ENCODE measurements around the gene AHR.

Gene AHR

DNA sequence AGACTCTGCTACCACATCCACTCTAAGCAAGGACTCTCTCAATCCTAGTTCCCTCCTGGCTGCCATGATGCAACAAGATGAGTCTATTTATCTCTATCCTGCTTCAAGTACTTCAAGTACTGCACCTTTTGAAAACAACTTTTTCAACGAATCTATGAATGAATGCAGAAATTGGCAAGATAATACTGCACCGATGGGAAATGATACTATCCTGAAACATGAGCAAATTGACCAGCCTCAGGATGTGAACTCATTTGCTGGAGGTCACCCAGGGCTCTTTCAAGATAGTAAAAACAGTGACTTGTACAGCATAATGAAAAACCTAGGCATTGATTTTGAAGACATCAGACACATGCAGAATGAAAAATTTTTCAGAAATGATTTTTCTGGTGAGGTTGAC is 40.7 kb downstream of the AHR start:
- Histone ChIP-seq H3K36me3 (ENCODE audit: control insufficient read depth, low read length) (peaks cover 46% of the 10 kb centered on the region), H3K9me2 (replicated peaks; ENCODE audit: control insufficient read depth, low read length) (no peaks in the 10 kb centered on the region), H3K27ac (ENCODE audit: low read depth, low read length) (no peak overlapping the region), H3K4me3 (ENCODE audit: low read length) (no peak overlapping the region), H3K4me1 (ENCODE audit: control insufficient read depth, low read length) (no peaks in the 10 kb centered on the region), H3K9me3 (ENCODE audit: control insufficient read depth, insufficient read depth, low read length) (no peaks in the 10 kb centered on the region), H3K4me2 (ENCODE audit: low read length) (no peak overlapping the region), H4K20me1 (ENCODE audit: control insufficient read depth, insufficient read depth, low read depth, low read length) (no peaks in the 10 kb centered on the region), H3K27me3 (ENCODE audit: control insufficient read depth, low read length) (no peaks in the 10 kb centered on the region), H3F3A (ENCODE audit: control insufficient read depth, insufficient read depth) (no peaks in the 10 kb centered on the region; the same call in 1 of the 2 replicates), H3K79me2 (ENCODE audit: control insufficient read depth, low read length) (no peaks in the 10 kb centered on the region)
- TF ChIP-seq, protein P1, sequence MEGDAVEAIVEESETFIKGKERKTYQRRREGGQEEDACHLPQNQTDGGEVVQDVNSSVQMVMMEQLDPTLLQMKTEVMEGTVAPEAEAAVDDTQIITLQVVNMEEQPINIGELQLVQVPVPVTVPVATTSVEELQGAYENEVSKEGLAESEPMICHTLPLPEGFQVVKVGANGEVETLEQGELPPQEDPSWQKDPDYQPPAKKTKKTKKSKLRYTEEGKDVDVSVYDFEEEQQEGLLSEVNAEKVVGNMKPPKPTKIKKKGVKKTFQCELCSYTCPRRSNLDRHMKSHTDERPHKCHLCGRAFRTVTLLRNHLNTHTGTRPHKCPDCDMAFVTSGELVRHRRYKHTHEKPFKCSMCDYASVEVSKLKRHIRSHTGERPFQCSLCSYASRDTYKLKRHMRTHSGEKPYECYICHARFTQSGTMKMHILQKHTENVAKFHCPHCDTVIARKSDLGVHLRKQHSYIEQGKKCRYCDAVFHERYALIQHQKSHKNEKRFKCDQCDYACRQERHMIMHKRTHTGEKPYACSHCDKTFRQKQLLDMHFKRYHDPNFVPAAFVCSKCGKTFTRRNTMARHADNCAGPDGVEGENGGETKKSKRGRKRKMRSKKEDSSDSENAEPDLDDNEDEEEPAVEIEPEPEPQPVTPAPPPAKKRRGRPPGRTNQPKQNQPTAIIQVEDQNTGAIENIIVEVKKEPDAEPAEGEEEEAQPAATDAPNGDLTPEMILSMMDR (IDR thresholded peaks at IDR 0.05; ENCODE audit: low read depth, low read length, poor library complexity, severe bottlenecking) = no peak
- no peak for TF ChIP-seq EZH2phosphoT487 (IDR thresholded peaks at IDR 0.05; ENCODE audit: borderline replicate concordance, low read length)

DNA sequence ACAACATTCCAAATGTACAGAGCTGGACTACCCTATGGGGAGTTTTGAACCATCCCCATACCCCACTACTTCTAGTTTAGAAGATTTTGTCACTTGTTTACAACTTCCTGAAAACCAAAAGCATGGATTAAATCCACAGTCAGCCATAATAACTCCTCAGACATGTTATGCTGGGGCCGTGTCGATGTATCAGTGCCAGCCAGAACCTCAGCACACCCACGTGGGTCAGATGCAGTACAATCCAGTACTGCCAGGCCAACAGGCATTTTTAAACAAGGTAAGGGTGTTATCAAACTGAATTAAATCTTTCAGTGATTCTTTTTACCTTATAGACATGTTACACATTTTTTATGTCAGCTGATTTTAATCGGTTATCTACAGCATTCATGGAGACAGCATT is 41.5 kb downstream of the AHR start:
- Histone ChIP-seq H3F3A (ENCODE audit: control insufficient read depth, insufficient read depth) (no peaks in the 10 kb centered on the region; the same call in 1 of the 2 replicates), H3K9me3 (ENCODE audit: control insufficient read depth, insufficient read depth, low read length) (no peaks in the 10 kb centered on the region), H4K20me1 (ENCODE audit: control insufficient read depth, insufficient read depth, low read depth, low read length) (no peaks in the 10 kb centered on the region), H3K27ac (ENCODE audit: low read depth, low read length) (no peak overlapping the region), H3K79me2 (ENCODE audit: control insufficient read depth, low read length) (no peaks in the 10 kb centered on the region), H3K27me3 (ENCODE audit: control insufficient read depth, low read length) (no peaks in the 10 kb centered on the region), H3K4me1 (ENCODE audit: control insufficient read depth, low read length) (no peaks in the 10 kb centered on the region), H3K4me2 (ENCODE audit: low read length) (no peak overlapping the region), H3K4me3 (ENCODE audit: low read length) (no peak overlapping the region), H3K9me2 (replicated peaks; ENCODE audit: control insufficient read depth, low read length) (no peaks in the 10 kb centered on the region), H3K36me3 (ENCODE audit: control insufficient read depth, low read length) (peaks cover 38% of the 10 kb centered on the region)
- TF ChIP-seq, protein P1 (IDR thresholded peaks at IDR 0.05; ENCODE audit: low read depth, low read length, poor library complexity, severe bottlenecking) = no peak
- TF ChIP-seq EZH2phosphoT487 (IDR thresholded peaks at IDR 0.05; ENCODE audit: borderline replicate concordance, low read length) = no peak

DNA sequence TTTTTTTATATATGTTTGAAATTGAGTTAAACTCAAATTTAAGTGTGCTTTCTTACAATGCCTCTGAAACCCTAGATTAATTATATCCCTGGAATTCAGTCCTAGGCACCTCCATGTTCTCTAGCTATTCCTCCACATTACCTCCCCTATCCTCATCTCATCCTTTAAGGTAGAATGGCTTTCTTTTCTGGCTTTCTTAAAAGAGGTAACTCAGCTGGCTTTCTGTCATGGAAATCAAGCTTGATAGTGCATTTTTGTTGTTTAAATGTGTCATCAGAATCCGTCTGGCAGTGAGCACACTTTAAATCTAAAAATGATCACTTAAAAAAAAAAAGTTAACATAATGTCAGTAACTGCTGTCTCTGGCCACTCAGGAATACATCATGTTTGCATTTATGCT is 42.2 kb downstream of the AHR start:
- no peaks in the 10 kb centered on the region for H3K4me1 ChIP-seq (ENCODE audit: control insufficient read depth, low read length)
- TF ChIP-seq, protein P1 (IDR thresholded peaks at IDR 0.05; ENCODE audit: low read depth, low read length, poor library complexity, severe bottlenecking) = no peak
- TF ChIP-seq EZH2phosphoT487 (IDR thresholded peaks at IDR 0.05; ENCODE audit: borderline replicate concordance, low read length) = no peak
- H3K4me2 ChIP-seq (ENCODE audit: low read length) = no peak overlapping the region
- no peaks in the 10 kb centered on the region for H3K9me2 ChIP-seq (replicated peaks; ENCODE audit: control insufficient read depth, low read length)
- no peaks in the 10 kb centered on the region for H4K20me1 ChIP-seq (ENCODE audit: control insufficient read depth, insufficient read depth, low read depth, low read length)
- H3K4me3 ChIP-seq (ENCODE audit: low read length) = no peak overlapping the region
- H3F3A ChIP-seq (ENCODE audit: control insufficient read depth, insufficient read depth) = no peaks in the 10 kb centered on the region; the same call in 1 of the 2 replicates
- peaks cover 36% of the 10 kb centered on the region for H3K36me3 ChIP-seq (ENCODE audit: control insufficient read depth, low read length)
- H3K27ac ChIP-seq (ENCODE audit: low read depth, low read length) = no peak overlapping the region
- no peaks in the 10 kb centered on the region for H3K9me3 ChIP-seq (ENCODE audit: control insufficient read depth, insufficient read depth, low read length)
- H3K27me3 ChIP-seq (ENCODE audit: control insufficient read depth, low read length) = no peaks in the 10 kb centered on the region
- no peaks in the 10 kb centered on the region for H3K79me2 ChIP-seq (ENCODE audit: control insufficient read depth, low read length)
